Mucosa of stomach (tissue), 1 donor: ENCODE results near the gene AKAP6.
"Not testable (repeated sequence)": the region's sequence is repeated elsewhere in the genome, so short reads cannot be mapped to it uniquely, and the experiment has no call there.

ENCODE experiments used
- H3K27me3 ChIP-seq: one replicate; pipeline ENCODE4 v1.7.0; 2013; ENCODE audit warnings: mild to moderate bottlenecking, low read length; ENCODE audit not compliant: control insufficient read depth, insufficient read depth
- H3K36me3 ChIP-seq: one replicate; pipeline ENCODE4 v1.7.0; 2013; ENCODE audit warnings: low read length; ENCODE audit not compliant: control insufficient read depth, insufficient read depth
- H3K4me1 ChIP-seq: one replicate; pipeline ENCODE4 v1.7.0; 2013; ENCODE audit warnings: mild to moderate bottlenecking, low read length; ENCODE audit not compliant: control insufficient read depth, insufficient read depth
- H3K4me3 ChIP-seq: one replicate; pipeline ENCODE4 v1.7.0; 2013; ENCODE audit warnings: low read length
- H3K9ac ChIP-seq: one replicate; pipeline ENCODE4 v1.7.0; 2013; ENCODE audit warnings: mild to moderate bottlenecking, low read length, moderate library complexity
- H3K9me3 ChIP-seq: one replicate; pipeline ENCODE4 v1.7.0; 2013; ENCODE audit warnings: mild to moderate bottlenecking, low read length, moderate library complexity; ENCODE audit not compliant: control insufficient read depth
- donor health status: Pancreatic carcinoma.

AKAP6 gene

DNA sequence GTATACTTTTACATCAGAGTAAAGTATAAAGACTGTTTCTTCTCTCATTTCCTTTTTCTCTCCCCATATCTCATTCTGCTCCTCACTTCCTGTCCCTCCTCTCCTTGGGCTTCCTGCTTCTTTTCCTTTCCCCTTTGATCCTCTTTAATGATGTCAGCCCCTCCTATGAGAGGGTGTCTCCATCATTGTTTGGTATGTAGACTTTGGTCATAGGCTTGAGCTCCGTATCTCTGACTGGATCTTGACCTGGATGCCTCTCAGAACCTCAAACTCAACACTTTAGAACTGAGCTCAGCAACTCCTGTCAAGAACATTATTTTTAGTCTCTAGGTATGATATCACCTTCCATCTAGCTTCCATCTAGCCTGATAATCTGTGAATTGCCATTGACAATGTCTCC is 50.3 kb downstream of the AKAP6 start:
- no peak overlapping the region for H3K9ac ChIP-seq
- no peaks in the 10 kb centered on the region for H3K36me3 ChIP-seq
- no peaks in the 10 kb centered on the region for H3K9me3 ChIP-seq
- H3K27me3 ChIP-seq: no peaks in the 10 kb centered on the region
- no peak overlapping the region for H3K4me3 ChIP-seq
- H3K4me1 ChIP-seq: peaks cover 16% of the 10 kb centered on the region

DNA sequence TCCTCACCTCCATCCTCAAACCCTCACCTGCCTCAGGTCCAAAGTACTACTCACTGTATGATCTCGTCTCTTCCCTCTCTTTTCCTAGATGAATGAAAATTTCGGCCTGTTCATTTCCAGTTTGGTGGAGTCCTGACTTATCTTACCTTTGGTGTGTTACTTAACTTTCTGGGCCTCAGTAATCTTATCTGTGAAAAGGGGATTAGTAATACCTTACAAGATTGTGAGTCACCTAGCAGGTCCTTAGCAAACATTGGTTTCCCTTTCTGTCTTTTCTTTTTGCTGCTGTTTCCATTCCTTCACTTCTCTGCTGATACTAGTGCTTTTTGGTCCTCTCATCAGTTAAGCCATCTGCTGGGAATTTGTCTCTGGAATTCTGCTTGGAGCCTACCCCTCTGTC is 52.8 kb downstream of the AKAP6 start:
- Histone ChIP-seq H3K4me1 (peaks cover 22% of the 10 kb centered on the region), H3K27me3 (no peaks in the 10 kb centered on the region), H3K9me3 (no peaks in the 10 kb centered on the region), H3K4me3 (no peak overlapping the region), H3K36me3 (no peaks in the 10 kb centered on the region), H3K9ac (no peak overlapping the region)

DNA sequence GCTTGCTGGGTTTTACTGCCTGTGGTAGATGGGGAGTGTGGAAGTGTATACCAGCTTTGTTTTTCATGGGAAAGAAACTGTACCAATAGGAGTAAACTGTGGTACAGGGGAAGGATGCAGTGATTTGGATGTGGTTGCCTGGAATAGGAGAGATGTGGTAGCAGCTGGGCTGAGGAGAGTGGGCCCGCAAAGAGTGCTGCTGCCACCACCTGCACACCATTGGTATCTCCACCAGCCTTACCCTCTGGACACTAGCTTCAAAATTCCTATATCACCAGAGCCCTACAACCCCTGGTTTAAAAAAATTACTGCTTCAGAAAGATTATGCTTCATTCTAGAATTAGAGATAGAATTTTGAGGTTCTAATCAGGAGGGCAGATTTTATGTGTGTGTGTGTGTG is 53.6 kb downstream of the AKAP6 start:
- no peak overlapping the region for H3K4me3 ChIP-seq
- no peaks in the 10 kb centered on the region for H3K36me3 ChIP-seq
- peaks cover 22% of the 10 kb centered on the region for H3K4me1 ChIP-seq
- no peak overlapping the region for H3K9ac ChIP-seq
- no peaks in the 10 kb centered on the region for H3K27me3 ChIP-seq
- H3K9me3 ChIP-seq: no peaks in the 10 kb centered on the region

DNA sequence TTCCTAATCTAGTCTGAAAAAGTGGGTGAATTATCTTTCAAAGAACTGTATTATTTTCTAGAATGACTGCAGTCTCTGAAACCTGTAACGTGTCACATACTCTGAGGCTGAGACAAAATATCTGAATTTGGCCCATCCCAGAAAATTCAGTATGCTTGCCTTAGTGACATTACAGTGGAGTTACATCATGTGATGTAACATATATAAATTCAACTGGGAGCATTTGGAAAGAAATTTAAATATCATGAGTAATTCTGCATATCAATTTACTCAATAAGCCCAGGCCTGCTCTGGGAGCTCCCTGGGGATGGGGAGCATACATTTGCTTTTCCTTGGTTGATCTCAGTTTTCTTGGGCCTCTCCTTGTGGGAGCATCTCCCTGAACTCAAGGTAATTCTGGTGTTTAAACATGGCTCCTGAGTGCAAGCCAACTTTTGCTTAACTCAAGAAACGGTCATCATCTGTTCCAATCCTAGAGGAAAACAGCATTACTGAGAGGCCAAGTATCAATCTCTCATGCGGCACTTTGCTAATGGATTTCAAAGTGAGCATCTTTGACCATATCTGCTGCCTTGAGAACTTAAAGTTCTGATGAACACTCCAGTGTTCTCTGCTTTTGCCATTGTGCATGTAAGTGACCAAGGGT is 54.4 kb downstream of the AKAP6 start:
- H3K36me3 ChIP-seq: no peaks in the 10 kb centered on the region
- H3K9ac ChIP-seq: no peak overlapping the region
- no peaks in the 10 kb centered on the region for H3K27me3 ChIP-seq
- no peaks in the 10 kb centered on the region for H3K9me3 ChIP-seq
- H3K4me3 ChIP-seq: no peak overlapping the region
- peaks cover 22% of the 10 kb centered on the region for H3K4me1 ChIP-seq

DNA sequence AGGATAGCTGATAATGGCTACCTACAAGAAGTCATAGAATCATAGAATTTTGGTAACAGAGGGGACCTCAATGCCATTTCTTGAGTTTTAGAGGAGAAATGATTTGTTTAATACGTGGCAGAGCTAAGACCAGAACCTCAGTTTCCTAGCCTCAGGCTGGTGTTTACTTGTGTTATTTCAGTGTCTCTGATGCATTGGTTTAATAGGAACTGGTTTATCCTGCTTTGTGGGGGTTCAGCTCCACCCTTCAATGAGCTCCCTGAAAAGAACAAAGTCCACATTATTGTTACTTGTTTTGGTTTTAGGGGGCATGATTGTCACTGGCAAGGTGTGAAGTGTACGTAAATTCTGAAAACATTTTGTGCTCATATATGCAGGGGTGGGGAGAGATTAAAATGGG is 55.4 kb downstream of the AKAP6 start:
- Histone ChIP-seq H3K9me3 (no peaks in the 10 kb centered on the region), H3K4me1 (peaks cover 22% of the 10 kb centered on the region), H3K9ac (no peak overlapping the region), H3K27me3 (no peaks in the 10 kb centered on the region), H3K36me3 (no peaks in the 10 kb centered on the region), H3K4me3 (no peak overlapping the region)

DNA sequence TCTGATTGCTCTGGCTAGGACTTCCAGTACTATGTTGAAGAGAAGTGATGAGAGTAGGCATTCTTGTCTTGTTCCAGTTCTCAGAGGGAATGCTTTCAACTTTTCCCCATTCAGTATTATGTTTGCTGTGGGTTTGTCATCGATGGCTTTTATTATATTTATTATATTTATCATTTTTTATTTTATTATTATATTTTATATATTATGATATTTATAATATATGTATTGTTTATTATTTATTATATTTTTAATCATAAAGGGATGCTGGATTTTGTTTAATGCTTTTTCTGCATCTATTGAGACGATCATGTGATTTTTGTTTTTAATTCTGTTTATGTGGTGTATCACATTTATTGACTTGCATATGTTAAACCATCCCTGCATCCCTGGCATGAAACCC is 58.2 kb downstream of the AKAP6 start:
- not testable (repeated sequence) for H3K27me3 ChIP-seq, H3K9ac ChIP-seq, H3K36me3 ChIP-seq, H3K9me3 ChIP-seq, H3K4me3 ChIP-seq
- H3K4me1 ChIP-seq: peaks cover 14% of the 10 kb centered on the region

DNA sequence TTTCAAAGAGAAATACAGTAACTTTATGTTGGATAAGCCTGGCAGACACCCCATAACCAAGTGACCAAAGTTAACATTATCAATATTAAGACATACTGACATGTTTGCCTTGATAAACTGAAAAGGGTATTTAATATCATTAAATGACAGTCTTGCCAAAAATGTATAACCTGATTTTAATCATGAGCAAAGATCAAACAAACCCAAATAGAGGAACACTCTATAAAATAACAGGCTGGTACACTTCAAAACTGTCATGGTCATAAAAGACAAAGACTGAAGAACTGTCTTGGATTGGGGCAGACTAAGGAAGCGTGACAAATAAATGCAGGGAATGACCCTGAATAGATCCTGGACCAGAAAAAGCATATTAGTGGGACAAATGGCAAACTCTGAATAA is 64.0 kb downstream of the AKAP6 start:
- Histone ChIP-seq H3K4me3 (no peak overlapping the region), H3K9ac (no peak overlapping the region), H3K36me3 (no peaks in the 10 kb centered on the region), H3K27me3 (no peaks in the 10 kb centered on the region), H3K4me1 (no peaks in the 10 kb centered on the region), H3K9me3 (no peaks in the 10 kb centered on the region)

DNA sequence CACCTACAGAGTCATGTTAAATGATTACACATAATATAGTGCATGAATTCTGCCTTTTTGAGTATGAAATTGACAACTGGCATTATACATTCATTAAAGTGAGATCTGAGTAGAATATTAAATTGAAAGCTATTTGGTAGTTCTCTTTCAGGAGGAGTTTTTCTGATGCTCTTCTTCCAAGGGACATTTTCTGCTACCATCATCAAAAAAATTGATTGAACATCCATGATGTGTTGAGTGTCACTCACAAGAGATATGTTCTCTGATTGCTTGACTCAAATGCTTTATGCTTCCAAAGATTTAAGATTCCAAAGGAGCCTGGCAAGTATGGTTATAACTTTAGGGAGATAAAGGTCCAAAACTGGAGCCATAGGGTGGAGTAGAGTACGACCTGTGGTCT is 64.9 kb downstream of the AKAP6 start:
- Histone ChIP-seq H3K4me1 (no peaks in the 10 kb centered on the region), H3K4me3 (no peak overlapping the region), H3K27me3 (no peaks in the 10 kb centered on the region), H3K9me3 (no peaks in the 10 kb centered on the region), H3K9ac (no peak overlapping the region), H3K36me3 (no peaks in the 10 kb centered on the region)

DNA sequence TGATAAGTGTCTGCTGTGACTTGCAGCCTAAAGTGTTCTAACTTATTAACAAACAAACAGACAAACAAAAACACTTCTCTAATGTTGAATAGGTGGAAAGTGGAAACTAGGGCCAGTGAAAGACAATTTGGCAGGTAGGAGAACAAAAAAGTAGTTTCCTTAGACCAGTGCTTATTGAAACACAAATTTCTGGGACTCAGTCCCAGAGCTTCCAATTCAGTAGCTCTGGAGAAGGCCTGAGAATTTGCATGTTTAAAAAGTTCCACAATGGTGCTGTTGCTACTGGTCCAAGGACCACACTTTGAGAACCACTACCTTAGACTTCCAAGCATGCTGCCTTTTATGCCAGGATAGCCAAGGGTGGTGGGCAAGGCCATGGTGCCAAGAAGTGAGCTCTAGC is 67.8 kb downstream of the AKAP6 start:
- no peak overlapping the region for H3K4me3 ChIP-seq
- no peak overlapping the region for H3K9ac ChIP-seq
- no peaks in the 10 kb centered on the region for H3K27me3 ChIP-seq
- no peaks in the 10 kb centered on the region for H3K4me1 ChIP-seq
- no peaks in the 10 kb centered on the region for H3K9me3 ChIP-seq
- no peaks in the 10 kb centered on the region for H3K36me3 ChIP-seq

DNA sequence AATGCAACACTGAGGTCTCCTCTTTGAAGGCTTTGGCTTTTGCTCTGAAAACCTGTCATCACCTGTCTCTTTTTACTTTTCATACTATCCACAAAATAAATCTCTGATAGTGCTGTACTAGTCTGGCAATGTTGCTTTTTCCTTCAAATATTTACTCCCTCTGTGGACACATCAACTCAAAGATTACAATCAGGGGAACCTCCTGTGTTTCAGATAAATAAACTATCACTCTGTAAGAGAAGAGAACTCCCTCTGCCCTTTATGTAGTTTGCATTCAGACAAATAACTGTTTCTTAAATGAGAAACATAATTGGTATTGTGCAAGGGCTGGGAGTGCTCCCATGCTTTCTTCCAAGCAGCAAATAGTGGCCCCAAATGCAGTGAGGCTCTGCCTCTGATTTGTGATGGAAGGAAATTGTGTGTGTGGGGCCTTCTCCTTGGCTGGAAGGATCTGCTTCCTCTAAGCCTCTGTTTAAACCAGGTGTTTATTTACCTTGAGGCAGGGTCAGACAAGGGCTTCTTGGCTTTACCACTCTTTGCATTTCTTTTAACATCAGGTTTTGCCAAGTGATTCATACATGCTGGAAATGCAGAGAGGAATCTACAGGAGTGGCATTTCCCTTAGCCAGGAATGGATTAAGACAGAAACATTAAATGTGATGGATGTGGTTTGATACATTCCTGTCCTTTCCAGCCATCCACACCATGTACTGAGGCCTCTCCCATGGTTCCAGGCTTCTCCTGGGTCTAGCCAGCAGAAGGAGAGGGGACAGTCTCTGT is 69.0 kb downstream of the AKAP6 start:
- H3K9me3 ChIP-seq: no peaks in the 10 kb centered on the region
- H3K4me1 ChIP-seq: no peaks in the 10 kb centered on the region
- H3K9ac ChIP-seq: no peak overlapping the region
- H3K4me3 ChIP-seq: no peak overlapping the region
- H3K36me3 ChIP-seq: no peaks in the 10 kb centered on the region
- no peaks in the 10 kb centered on the region for H3K27me3 ChIP-seq

DNA sequence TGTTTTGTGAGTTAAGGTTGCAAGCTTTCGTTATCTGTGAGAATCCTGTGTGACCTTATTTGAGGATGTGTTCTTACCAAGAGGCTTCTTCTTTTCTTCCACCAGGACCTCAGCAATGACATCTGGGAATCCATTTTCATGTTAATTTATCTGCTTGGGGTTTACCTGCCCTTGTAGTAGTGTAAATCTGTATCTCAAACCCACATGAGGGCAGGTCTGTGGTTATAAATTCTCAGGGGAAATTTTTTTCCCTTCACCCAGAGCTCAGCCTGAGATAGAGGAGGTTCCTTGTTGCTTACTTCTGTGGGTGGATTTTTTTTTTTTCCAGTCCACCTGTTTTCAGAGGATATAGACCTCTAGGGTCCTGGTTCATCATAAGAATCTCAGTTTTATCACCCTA is 70.8 kb downstream of the AKAP6 start:
- no peaks in the 10 kb centered on the region for H3K27me3 ChIP-seq
- H3K9me3 ChIP-seq: no peaks in the 10 kb centered on the region
- H3K9ac ChIP-seq: no peak overlapping the region
- no peaks in the 10 kb centered on the region for H3K4me1 ChIP-seq
- no peak overlapping the region for H3K4me3 ChIP-seq
- H3K36me3 ChIP-seq: no peaks in the 10 kb centered on the region

DNA sequence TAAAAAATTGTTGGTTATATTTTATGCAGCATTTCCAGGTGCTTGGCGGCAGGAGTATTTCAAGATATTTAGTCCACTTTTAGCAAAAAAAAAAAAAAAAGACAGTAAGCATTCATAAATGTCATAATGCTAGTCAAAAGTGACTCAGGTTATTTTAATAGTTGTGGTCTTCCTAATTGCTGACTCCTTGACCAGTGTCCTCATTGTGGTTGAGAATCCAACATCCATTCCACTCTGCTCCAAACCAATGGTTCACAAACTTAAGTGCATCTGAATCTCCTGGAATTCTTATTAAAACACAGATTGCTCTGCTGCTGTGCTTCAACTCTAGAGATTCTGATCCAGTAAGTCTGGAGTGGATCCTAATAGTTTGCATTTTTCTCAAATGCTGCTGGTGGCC is 71.4 kb downstream of the AKAP6 start:
- H3K4me3 ChIP-seq: no peak overlapping the region
- H3K27me3 ChIP-seq: no peaks in the 10 kb centered on the region
- H3K9me3 ChIP-seq: no peaks in the 10 kb centered on the region
- no peaks in the 10 kb centered on the region for H3K4me1 ChIP-seq
- no peak overlapping the region for H3K9ac ChIP-seq
- H3K36me3 ChIP-seq: no peaks in the 10 kb centered on the region
